ENCODE measurements around the gene MYO5B.
"Not testable (repeated sequence)": the region's sequence is repeated elsewhere in the genome, so short reads cannot be mapped to it uniquely, and the experiment has no call there.

MYO5B gene

DNA sequence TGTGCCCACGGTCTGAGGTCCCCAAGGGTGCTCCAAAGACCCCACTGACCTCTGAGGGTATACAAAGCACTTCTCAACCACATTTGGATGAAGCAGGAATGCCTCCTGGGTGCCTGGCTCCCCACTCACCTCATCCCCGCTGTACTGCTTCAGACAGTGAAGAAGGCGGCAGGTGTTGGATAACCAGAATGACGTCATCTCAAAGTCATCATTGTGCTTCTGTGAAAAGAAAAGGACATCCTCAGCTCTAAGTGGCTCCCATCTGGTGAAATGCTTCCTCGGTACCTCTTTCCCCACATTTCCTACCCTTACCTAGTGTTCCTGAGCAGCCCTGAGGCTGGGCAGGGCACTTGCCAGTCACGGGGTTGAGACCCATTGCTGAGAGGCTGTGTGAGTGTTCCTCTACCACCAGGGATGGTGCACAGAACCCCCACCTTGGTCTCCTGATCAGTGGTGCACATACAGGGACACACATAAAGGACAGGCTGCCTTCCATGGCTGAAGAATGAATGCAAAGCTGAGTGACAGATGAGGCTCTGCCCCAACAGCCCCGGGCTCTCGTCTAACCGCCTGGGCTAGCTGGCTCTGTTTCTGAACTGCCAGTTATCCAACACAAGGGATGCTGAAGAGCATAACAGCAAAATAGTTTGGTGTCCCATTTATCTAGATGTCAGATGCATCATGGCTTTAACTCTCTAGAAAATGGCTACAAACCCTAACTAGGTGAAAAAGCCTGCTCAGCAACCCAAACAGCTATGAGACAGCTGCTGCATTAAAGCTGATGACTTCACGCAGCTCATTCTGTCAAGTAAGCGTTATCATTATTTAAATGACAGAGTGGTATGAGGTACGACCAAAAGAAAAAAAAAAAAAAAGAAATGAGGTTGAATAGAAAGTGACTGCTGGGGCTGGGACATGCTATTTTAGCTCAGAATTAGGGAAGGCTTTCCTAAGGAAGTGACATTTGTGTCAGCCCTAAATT lies 353.4 kb downstream of the MYO5B start:
- no peak overlapping the region for H3K4me3 ChIP-seq (ENCODE audit: low read depth, low read length)

DNA sequence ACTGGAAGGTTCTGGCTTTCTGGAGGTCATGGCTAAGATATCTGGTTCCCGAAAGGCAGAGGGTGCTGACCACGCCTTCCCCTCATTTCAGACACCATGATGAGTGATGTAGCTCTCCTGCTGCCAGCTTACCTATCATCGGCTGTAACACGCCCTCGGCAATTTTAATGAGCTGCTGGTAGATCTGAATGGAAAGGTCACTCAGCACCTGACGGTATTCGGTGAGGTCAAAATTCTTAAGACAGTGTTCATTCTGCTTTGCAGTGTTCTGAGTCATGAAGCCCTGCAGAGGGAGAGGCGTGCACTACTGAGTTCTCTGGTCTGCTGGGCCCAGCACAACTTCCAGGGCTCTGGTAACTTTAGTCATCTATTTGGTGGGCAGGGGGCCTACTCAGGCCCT lies 355.9 kb downstream of the MYO5B start:
- H3K4me3 ChIP-seq (ENCODE audit: low read depth, low read length): no peak overlapping the region
- no peaks in the 10 kb centered on the region for H3K36me3 ChIP-seq (ENCODE audit: control insufficient read depth, insufficient read depth, low read length)
- H3K4me1 ChIP-seq (ENCODE audit: control insufficient read depth, insufficient read depth, low read length): no peaks in the 10 kb centered on the region

More for the DNA sequence above, 353.4 kb downstream of the MYO5B start:
- Histone ChIP-seq H3K36me3 (ENCODE audit: control insufficient read depth, insufficient read depth, low read length) (no peaks in the 10 kb centered on the region), H3K9me3 (ENCODE audit: control insufficient read depth, insufficient read depth, low read length) (no peaks in the 10 kb centered on the region), H3K27me3 (ENCODE audit: control insufficient read depth, insufficient read depth, low read length) (no peaks in the 10 kb centered on the region), H3K4me1 (ENCODE audit: control insufficient read depth, insufficient read depth, low read length) (peaks cover 6% of the 10 kb centered on the region), H3K9ac (ENCODE audit: low read depth, low read length) (no peak overlapping the region)

DNA sequence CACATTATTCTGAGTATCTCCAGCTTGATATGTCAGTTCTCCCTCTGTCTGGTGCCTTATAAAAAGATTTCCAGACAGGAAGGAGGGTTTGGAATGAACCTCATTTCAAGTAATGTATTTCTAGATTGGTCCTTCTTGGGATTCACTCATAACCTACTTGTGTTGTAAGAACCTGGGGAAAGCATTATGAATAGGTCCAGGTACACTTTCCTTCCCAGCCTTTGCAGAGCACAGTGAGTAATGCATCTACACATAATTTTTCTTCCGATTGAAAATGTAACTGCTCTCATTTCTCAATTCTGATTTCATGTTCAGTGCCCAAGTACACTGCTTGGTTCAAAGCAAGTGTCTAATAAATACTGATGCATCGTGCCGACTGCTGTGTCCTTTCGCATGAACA lies 356.6 kb downstream of the MYO5B start:
- H3K4me3 ChIP-seq (ENCODE audit: low read depth, low read length): no peak overlapping the region
- H3K27me3 ChIP-seq (ENCODE audit: control insufficient read depth, insufficient read depth, low read length): no peaks in the 10 kb centered on the region
- H3K9ac ChIP-seq (ENCODE audit: low read depth, low read length): no peak overlapping the region
- H3K4me1 ChIP-seq (ENCODE audit: control insufficient read depth, insufficient read depth, low read length): no peaks in the 10 kb centered on the region
- H3K9me3 ChIP-seq (ENCODE audit: control insufficient read depth, insufficient read depth, low read length): no peaks in the 10 kb centered on the region
- H3K36me3 ChIP-seq (ENCODE audit: control insufficient read depth, insufficient read depth, low read length): no peaks in the 10 kb centered on the region

More for the DNA sequence above, 355.9 kb downstream of the MYO5B start:
- Histone ChIP-seq H3K9ac (ENCODE audit: low read depth, low read length) (no peak overlapping the region), H3K27me3 (ENCODE audit: control insufficient read depth, insufficient read depth, low read length) (no peaks in the 10 kb centered on the region), H3K9me3 (ENCODE audit: control insufficient read depth, insufficient read depth, low read length) (no peaks in the 10 kb centered on the region)

DNA sequence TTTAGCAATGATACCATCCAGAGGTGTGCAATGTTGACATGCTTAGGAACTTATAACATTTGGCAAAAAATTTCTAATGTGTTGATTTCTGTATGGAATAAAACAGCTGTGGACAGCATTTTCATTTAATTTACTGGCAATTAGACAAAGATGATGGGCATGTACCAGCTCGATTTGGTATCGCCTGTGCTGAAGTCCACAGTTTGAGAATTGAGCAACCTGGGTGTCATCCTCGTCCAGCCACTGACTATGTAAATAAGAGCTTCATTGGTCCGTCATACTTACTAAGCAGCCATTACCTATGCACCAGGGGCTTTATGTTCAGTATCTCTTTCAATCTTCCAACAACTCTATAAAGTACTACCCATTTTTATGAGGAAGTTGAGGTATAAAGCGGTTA lies 357.1 kb downstream of the MYO5B start:
- H3K4me1 ChIP-seq (ENCODE audit: control insufficient read depth, insufficient read depth, low read length): no peaks in the 10 kb centered on the region
- H3K27me3 ChIP-seq (ENCODE audit: control insufficient read depth, insufficient read depth, low read length): no peaks in the 10 kb centered on the region
- H3K9me3 ChIP-seq (ENCODE audit: control insufficient read depth, insufficient read depth, low read length): no peaks in the 10 kb centered on the region
- no peak overlapping the region for H3K4me3 ChIP-seq (ENCODE audit: low read depth, low read length)
- no peaks in the 10 kb centered on the region for H3K36me3 ChIP-seq (ENCODE audit: control insufficient read depth, insufficient read depth, low read length)
- H3K9ac ChIP-seq (ENCODE audit: low read depth, low read length): no peak overlapping the region

- not testable (repeated sequence) for H3K27me3 ChIP-seq (ENCODE audit: control insufficient read depth, insufficient read depth, low read length); H3K9ac ChIP-seq (ENCODE audit: low read depth, low read length); H3K4me3 ChIP-seq (ENCODE audit: low read depth, low read length); H3K9me3 ChIP-seq (ENCODE audit: control insufficient read depth, insufficient read depth, low read length); H3K4me1 ChIP-seq (ENCODE audit: control insufficient read depth, insufficient read depth, low read length); H3K36me3 ChIP-seq (ENCODE audit: control insufficient read depth, insufficient read depth, low read length)
Measured at GRCh38 chr18:49837316-49837835, 357.6 kb downstream of the MYO5B start.

- no peaks in the 10 kb centered on the region for H3K4me1 ChIP-seq (ENCODE audit: control insufficient read depth, insufficient read depth, low read length)
- H3K4me3 ChIP-seq (ENCODE audit: low read depth, low read length): no peak overlapping the region
- no peak overlapping the region for H3K9ac ChIP-seq (ENCODE audit: low read depth, low read length)
Measured at GRCh38 chr18:49835405-49835804, 359.5 kb downstream of the MYO5B start.

DNA sequence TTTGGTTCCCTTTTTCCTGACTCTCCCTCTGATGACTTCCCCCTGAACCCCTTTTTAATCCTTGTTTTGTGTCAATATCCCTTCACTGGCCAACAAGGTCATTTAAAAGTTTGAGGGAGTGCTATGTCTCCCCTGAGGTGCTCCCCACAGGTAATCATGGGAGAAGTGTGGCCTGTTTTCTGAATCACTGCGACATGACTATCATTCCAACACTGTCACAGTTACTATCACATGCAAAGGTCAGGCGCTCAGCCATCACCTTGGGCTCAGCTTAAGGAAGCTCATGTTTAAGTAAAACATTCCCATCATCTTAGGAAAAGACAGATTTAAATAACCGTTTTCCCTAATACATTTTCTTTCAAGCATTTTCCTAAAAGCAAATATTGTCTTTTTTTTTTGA lies 360.7 kb downstream of the MYO5B start:
- no peaks in the 10 kb centered on the region for H3K36me3 ChIP-seq (ENCODE audit: control insufficient read depth, insufficient read depth, low read length)
- H3K27me3 ChIP-seq (ENCODE audit: control insufficient read depth, insufficient read depth, low read length): no peaks in the 10 kb centered on the region
- H3K9ac ChIP-seq (ENCODE audit: low read depth, low read length): no peak overlapping the region
- H3K4me3 ChIP-seq (ENCODE audit: low read depth, low read length): no peak overlapping the region
- no peaks in the 10 kb centered on the region for H3K9me3 ChIP-seq (ENCODE audit: control insufficient read depth, insufficient read depth, low read length)
- no peaks in the 10 kb centered on the region for H3K4me1 ChIP-seq (ENCODE audit: control insufficient read depth, insufficient read depth, low read length)

More at GRCh38 chr18:49835405-49835804, 359.5 kb downstream of the MYO5B start:
- Histone ChIP-seq H3K27me3 (ENCODE audit: control insufficient read depth, insufficient read depth, low read length) (no peaks in the 10 kb centered on the region), H3K36me3 (ENCODE audit: control insufficient read depth, insufficient read depth, low read length) (no peaks in the 10 kb centered on the region), H3K9me3 (ENCODE audit: control insufficient read depth, insufficient read depth, low read length) (no peaks in the 10 kb centered on the region)

DNA sequence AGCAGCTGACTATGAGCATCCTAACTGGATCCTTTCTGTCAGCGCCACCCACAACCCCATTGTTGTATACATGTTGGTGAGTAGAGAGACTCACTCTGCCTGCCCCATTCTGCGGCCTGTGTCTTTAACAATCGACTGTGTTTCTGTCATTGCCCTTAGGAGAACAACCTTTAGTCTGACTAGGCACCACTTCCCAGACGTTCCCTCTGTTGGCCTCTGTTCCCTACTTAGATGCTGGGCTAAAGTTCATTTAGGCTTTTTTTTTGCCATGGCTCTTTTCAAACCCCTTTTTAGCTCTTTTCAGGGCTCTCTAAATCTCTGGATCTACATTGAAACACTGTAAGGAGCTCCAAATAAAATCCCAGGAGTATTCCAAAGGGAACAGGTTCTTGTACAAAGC lies 361.1 kb downstream of the MYO5B start:
- H3K4me3 ChIP-seq (ENCODE audit: low read depth, low read length): no peak overlapping the region
- H3K9me3 ChIP-seq (ENCODE audit: control insufficient read depth, insufficient read depth, low read length): no peaks in the 10 kb centered on the region
- no peaks in the 10 kb centered on the region for H3K4me1 ChIP-seq (ENCODE audit: control insufficient read depth, insufficient read depth, low read length)
- no peaks in the 10 kb centered on the region for H3K36me3 ChIP-seq (ENCODE audit: control insufficient read depth, insufficient read depth, low read length)
- H3K9ac ChIP-seq (ENCODE audit: low read depth, low read length): no peak overlapping the region
- no peaks in the 10 kb centered on the region for H3K27me3 ChIP-seq (ENCODE audit: control insufficient read depth, insufficient read depth, low read length)

DNA sequence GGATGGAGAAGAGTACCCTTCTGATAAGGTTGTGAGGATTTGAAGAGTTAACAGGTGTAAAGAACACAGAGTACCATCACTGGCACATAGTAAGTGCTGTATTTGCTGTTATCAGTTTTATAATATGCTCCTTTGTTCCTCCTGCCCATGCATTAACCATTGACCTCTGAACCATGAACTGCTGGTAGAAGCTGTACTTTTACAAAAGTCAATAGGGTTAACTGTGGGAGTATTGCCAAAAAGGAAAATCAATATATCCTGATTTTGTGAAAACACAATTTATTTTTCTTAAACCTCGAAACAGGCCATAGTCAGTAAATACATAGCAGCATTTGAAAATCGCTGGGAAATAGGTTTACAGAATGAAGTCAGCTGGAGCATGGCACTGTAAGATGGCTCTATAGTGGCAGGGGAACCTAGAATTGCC lies 362.7 kb downstream of the MYO5B start:
- H3K4me1 ChIP-seq (ENCODE audit: control insufficient read depth, insufficient read depth, low read length): no peaks in the 10 kb centered on the region
- no peak overlapping the region for H3K4me3 ChIP-seq (ENCODE audit: low read depth, low read length)
- no peak overlapping the region for H3K9ac ChIP-seq (ENCODE audit: low read depth, low read length)
- no peaks in the 10 kb centered on the region for H3K36me3 ChIP-seq (ENCODE audit: control insufficient read depth, insufficient read depth, low read length)
- no peaks in the 10 kb centered on the region for H3K27me3 ChIP-seq (ENCODE audit: control insufficient read depth, insufficient read depth, low read length)
- no peaks in the 10 kb centered on the region for H3K9me3 ChIP-seq (ENCODE audit: control insufficient read depth, insufficient read depth, low read length)

DNA sequence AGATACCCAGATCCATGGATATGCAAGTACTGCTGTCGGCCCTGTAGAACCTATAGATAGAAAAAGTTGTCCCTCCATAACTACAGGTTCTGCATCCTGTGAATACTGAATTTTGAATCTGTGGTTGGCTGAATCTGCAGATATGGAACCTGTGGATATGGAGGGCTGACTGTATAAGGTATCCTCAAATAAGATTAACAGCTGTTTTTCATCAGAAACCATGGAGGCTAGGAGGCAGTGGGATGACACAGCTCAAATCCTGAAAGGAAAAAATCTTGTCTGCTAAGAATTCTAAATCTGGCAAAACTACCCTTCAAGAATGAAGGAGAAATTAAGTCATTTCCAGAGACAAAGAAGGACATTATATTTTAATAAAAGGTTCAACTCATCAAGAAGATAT lies 367.0 kb downstream of the MYO5B start:
- Histone ChIP-seq H3K27me3 (ENCODE audit: control insufficient read depth, insufficient read depth, low read length) (no peaks in the 10 kb centered on the region), H3K4me3 (ENCODE audit: low read depth, low read length) (no peak overlapping the region)

GRCh38 chr18:49819823-49820671 lies 374.9 kb downstream of the MYO5B start:
- H3K9ac ChIP-seq (ENCODE audit: low read depth, low read length): no peak overlapping the region
- no peaks in the 10 kb centered on the region for H3K27me3 ChIP-seq (ENCODE audit: control insufficient read depth, insufficient read depth, low read length)
- no peaks in the 10 kb centered on the region for H3K9me3 ChIP-seq (ENCODE audit: control insufficient read depth, insufficient read depth, low read length)
- no peaks in the 10 kb centered on the region for H3K4me1 ChIP-seq (ENCODE audit: control insufficient read depth, insufficient read depth, low read length)
- no peak overlapping the region for H3K4me3 ChIP-seq (ENCODE audit: low read depth, low read length)
- no peaks in the 10 kb centered on the region for H3K36me3 ChIP-seq (ENCODE audit: control insufficient read depth, insufficient read depth, low read length)

More for the DNA sequence above, 367.0 kb downstream of the MYO5B start:
- H3K9ac ChIP-seq (ENCODE audit: low read depth, low read length): no peak overlapping the region
- no peaks in the 10 kb centered on the region for H3K4me1 ChIP-seq (ENCODE audit: control insufficient read depth, insufficient read depth, low read length)
- H3K9me3 ChIP-seq (ENCODE audit: control insufficient read depth, insufficient read depth, low read length): no peaks in the 10 kb centered on the region
- H3K36me3 ChIP-seq (ENCODE audit: control insufficient read depth, insufficient read depth, low read length): no peaks in the 10 kb centered on the region

Measured in iPS-15b (cell line).